HG03175 (cell line): Measurements from ENCODE around the gene ESRRG.
A peak's percentile ranks its signal among the peaks of the same experiment; 100 is the strongest.

Experiments used
- ATAC-seq: cut with Tn5 transposase; IDR thresholded peaks from one replicate; pipeline ENCODE4 v1.9.1; 2021; ENCODE audit warnings: mild to moderate bottlenecking, moderate library complexity; ENCODE audit not compliant: unreplicated experiment

The ESRRG gene

DNA sequence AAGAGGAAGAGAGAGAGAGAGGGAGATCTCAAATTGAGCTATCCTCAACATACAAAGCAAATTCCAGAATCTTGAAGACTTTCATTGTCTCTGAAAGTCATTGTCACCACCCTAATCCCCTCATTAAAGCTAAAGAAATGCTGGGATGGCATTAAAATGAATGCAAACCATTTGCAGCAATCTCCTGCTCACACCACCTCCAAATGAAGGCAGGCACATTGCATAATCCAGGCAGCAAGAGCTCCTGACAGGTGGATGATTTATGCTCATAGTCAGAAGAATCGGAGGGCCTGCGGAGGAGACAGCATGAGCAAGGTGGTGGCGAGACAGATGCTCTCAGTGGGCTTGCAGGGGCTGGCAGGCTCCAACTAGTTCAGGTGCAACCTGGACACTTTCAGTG, 90.2 kb downstream of the ESRRG start:
- ATAC-seq, result no peak

- no peak for ATAC-seq
These were observed 92.7 kb downstream of the ESRRG start for GRCh38 chr1:216630532-216630931.

DNA sequence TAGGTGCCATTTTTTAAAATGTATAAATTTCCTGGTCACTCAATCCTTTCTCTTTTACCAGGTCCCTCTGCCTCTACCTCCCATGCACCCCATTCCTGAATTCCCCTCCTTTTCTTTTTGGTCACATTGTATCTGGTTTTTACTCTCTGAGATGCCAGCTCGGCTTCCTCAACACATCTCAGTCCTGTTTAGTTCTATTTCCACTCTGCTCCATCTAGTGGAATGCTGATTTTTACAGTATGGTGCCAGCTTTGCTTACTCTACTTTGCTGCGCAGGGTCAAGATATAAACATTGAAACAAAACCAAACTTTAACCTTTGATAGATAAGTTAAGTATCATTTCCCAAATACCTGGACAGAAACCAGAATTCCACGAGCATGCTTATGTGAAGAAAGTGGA, 96.0 kb downstream of the ESRRG start:
- ATAC-seq, result no peak

GRCh38 chr1:216626394-216627067, 96.7 kb downstream of the ESRRG start:
- ATAC-seq, result no peak

DNA sequence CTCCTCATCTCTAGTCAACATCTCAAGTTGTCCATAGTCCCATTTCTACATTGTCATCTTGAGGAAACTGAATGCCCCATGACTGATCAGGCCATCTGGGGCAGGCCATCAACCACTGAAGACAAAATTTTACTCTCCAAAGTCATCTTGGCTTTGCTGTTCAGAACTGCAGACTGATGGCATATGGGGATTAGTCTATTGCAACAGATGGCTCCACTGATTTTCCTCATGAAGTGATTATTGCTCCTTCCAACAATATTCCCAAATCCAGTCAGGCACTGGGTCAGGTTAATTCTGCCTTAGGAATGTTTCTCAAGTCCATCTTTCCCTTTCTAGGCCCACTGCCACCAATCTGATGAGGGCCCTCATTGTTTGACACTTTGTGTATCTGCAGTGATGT, 101.7 kb downstream of the ESRRG start:
- ATAC-seq, result no peak

GRCh38 chr1:216617081-216617875, 106.0 kb downstream of the ESRRG start:
- no peak for ATAC-seq

DNA sequence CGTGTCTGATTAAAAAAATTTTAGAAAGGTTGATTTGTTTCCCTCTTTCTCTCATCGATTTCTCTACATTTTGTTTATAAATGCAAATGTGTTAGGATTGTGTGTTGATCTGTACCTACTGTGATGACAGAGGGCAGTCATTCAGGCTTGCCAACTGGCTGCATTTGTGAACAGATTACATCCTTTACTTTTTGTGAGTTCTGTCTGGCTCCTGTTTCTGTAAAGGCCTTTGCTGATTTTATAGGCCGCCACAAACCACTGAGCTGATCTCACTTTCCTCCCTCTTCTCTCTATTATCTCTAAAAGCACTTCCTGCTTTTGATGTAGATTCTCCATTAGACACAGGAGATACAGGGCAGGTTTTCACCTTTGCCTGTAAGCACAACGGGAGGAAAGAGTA, 106.8 kb downstream of the ESRRG start:
- no peak for ATAC-seq

- ATAC-seq, result no peak
These were observed 109.0 kb downstream of the ESRRG start for GRCh38 chr1:216614011-216614934.

DNA sequence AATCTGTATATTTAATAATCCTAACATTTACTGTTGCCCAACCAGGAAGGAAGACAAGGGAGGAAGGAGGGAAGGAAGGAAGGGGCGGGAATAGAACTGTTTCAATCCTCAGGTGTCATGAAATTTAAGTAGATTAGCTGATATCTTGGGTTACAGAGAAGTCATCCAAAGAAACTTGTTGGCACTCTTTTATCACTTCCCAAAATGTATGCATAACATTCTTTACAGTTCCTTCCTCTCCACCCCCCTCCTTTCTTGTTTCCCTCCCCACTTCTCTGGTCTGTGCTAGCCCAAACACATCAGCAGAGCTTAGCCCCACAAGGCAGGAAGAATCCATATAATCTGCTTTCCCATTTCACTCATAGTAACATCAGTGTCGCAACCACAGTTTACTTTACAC, 110.9 kb downstream of the ESRRG start:
- ATAC-seq, result no peak

DNA sequence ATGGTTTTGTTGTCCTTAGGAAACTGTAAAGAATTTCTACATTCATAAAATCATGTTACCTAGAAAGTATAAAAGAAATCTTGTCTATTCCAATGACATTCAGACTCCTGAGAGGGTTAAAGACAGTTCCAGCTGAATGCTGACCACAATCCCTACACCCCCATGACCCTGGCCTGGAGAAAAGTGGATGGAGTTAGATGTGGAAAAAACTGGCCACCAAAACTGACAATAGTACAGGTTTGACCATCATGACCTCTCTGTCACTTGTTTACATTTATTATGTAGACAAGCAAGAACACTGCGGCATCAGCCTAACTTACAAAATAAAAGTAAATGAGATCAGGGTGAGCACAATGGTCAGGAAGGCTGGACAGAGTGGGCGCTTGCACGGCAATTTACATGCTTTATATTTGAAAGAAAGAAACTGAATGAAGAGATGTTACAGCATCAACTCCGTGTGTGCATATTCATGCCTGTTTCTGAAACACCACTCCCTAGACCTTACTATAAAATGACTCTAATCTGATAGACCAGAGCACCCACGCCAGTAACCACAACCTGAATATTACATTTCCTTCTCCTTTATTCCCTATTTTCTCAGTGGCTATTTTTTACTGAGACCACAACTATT, 116.0 kb downstream of the ESRRG start:
- ATAC-seq, result no peak

GRCh38 chr1:216606047-216606637, 117.1 kb downstream of the ESRRG start:
- ATAC-seq, result no peak

GRCh38 chr1:216604771-216605170, 118.5 kb downstream of the ESRRG start:
- no peak for ATAC-seq

- peak; percentile 82 for ATAC-seq
These were observed 122.3 kb downstream of the ESRRG start for GRCh38 chr1:216600730-216601609.

- ATAC-seq, result no peak
These were observed 123.4 kb downstream of the ESRRG start for GRCh38 chr1:216599851-216600250.

DNA sequence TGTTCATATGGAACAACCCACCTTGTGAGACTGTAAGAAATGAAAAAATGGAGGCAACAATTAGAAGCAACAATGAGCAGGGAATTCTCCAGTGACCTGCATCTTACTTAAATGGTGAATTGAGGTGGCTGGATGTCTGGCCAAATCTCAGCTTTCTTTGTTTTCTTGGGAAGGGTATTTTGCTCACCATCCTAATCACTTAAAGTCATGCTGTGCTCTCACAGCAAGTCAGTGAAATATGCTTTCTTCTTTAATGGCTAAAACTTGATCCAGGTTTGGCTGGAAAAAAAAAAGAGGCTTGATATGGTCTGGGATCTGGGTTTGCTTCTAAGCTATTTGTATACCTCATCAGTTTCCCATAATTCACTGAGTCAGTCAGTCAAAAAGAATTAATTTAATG, 124.8 kb downstream of the ESRRG start:
- no peak for ATAC-seq

- no peak for ATAC-seq
These were observed 126.9 kb downstream of the ESRRG start for GRCh38 chr1:216596281-216596862.

GRCh38 chr1:216587715-216588114, 135.5 kb downstream of the ESRRG start:
- ATAC-seq, result no peak

DNA sequence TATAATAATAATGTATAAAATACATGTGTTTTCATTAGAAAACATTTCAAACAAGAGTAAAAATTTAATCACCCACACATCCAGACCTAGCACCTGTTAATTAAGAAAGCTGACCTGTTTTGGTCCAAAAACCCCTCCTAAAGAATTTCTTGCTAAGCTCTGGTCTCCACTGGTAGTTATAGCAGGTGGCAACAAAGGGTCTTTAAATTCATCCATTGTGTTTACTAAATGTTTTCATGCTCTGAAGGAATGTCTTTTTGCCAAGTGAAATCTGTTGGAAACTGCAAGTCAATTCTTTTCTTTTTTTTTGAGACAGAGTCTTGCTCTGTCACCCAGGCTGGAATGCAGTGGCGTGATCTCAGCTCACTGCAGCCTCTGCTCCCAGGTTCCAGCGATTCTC, 141.1 kb downstream of the ESRRG start:
- no peak for ATAC-seq

- no peak for ATAC-seq
These were observed 142.6 kb downstream of the ESRRG start for GRCh38 chr1:216580538-216581057.
